Osteocyte (in vitro differentiated cells): ENCODE measurements around the gene SNTG2. TPM values are rescaled to one million over a fixed set of nuclear protein-coding genes. Genes with fewer than 3 reads are reported as not detected.

Experiments
- DNase-seq: peaks from one replicate; pipeline ENCODE4 v3.0.0; 2021; ENCODE audit warnings: mixed read lengths; ENCODE audit not compliant: unreplicated experiment; ENCODE audit errors: extremely low spot score
- H3K27ac Mint-ChIP-seq: one replicate; pipeline ENCODE4 v1.8.0; 2021; ENCODE audit warnings: mild to moderate bottlenecking, mixed read lengths; ENCODE audit not compliant: unreplicated experiment
- H3K27me3 Mint-ChIP-seq: one replicate; pipeline ENCODE4 v1.8.0; 2021; ENCODE audit warnings: mixed read lengths; ENCODE audit not compliant: unreplicated experiment
- H3K36me3 Mint-ChIP-seq: one replicate; pipeline ENCODE4 v1.8.0; 2021; ENCODE audit warnings: mixed read lengths; ENCODE audit not compliant: unreplicated experiment
- H3K4me1 Mint-ChIP-seq: one replicate; pipeline ENCODE4 v1.8.0; 2021; ENCODE audit warnings: mixed read lengths; ENCODE audit not compliant: unreplicated experiment
- H3K4me3 Mint-ChIP-seq: one replicate; pipeline ENCODE4 v1.8.0; 2021; ENCODE audit warnings: mild to moderate bottlenecking, moderate library complexity, mixed read lengths; ENCODE audit not compliant: unreplicated experiment
- H3K9me3 Mint-ChIP-seq: one replicate; pipeline ENCODE4 v1.8.0; 2021; ENCODE audit warnings: mixed read lengths; ENCODE audit not compliant: unreplicated experiment
- CTCF ChIP-seq: fragments of 200-600 bp; sonication (generic); IDR thresholded peaks from 2 replicates; pipeline ENCODE4 v1.5.0; 2021; ENCODE audit warnings: antibody characterized with exemption, mild to moderate bottlenecking, moderate library complexity
- total RNA-seq: library from RNA; stranded (reverse); gene quantifications from 2 replicates; pipeline ENCODE4 v1.2.1, GENCODE V29; 2021

SNTG2 gene
- total RNA-seq, 1 donor from 2014 or later: not detected

DNA sequence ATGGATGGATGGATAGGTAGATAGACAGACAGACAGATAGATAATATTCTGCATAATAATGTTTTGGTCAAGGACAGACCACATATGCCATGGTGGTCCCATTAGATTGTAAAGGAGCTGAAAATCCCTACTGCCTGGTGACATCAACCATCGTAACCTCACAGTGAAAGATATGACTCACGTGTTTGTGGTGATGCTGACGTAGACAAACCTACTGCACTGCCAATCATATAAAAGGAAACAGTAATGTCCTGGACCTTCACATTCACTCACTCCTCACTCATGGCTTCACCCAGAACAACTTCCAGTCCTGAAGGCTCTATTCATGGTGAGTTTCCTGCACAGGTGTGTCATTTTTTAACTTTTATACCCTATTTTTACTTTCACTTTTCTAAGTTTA, 259.7 kb downstream of the SNTG2 start:
- Mint-ChIP-seq H3K4me3 (no peak overlapping the region), H3K27me3 (no peaks in the 10 kb centered on the region), H3K9me3 (peaks cover 29% of the 10 kb centered on the region), H3K4me1 (no peaks in the 10 kb centered on the region), H3K36me3 (no peaks in the 10 kb centered on the region), H3K27ac (no peak overlapping the region)
- DNase-seq: no peak
- no peak for TF ChIP-seq CTCF

DNA sequence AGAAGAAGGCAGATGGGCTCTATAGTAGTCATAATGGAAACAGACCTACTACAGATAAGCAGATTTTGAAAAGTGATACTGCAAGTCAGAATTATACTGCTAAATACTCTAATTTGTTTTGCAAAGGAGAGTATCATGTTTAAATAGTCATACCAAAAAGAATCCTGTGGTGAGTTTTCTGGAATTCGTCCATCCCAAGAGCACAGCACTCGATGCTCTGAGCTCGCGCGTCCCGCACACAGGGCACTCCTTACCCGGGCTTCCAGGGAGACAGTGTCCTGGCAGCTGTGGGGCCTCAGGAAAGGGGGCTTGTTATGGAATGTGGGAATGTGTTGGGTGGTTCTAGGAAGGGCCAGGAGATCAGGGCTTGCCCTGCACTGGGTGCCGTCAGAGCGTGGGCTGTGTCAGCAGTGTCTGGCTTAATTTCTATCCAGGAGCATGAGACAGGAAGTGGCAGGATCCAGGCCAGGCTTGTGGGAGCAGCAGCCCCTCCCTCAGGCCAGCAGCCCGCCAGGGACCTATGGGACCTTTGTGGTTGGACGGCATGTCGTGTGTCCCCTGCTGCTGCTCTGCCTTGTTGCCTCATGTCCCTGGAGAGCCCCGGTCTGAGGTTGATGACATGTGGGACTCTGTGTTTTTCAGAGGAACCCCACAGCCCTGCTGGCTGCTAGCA, 269.4 kb downstream of the SNTG2 start:
- H3K27ac Mint-ChIP-seq: no peak overlapping the region
- H3K36me3 Mint-ChIP-seq: no peaks in the 10 kb centered on the region
- no peak for DNase-seq
- H3K4me3 Mint-ChIP-seq: no peak overlapping the region
- H3K4me1 Mint-ChIP-seq: no peaks in the 10 kb centered on the region
- no peaks in the 10 kb centered on the region for H3K27me3 Mint-ChIP-seq
- H3K9me3 Mint-ChIP-seq: peaks cover 22% of the 10 kb centered on the region
- no peak for TF ChIP-seq CTCF

DNA sequence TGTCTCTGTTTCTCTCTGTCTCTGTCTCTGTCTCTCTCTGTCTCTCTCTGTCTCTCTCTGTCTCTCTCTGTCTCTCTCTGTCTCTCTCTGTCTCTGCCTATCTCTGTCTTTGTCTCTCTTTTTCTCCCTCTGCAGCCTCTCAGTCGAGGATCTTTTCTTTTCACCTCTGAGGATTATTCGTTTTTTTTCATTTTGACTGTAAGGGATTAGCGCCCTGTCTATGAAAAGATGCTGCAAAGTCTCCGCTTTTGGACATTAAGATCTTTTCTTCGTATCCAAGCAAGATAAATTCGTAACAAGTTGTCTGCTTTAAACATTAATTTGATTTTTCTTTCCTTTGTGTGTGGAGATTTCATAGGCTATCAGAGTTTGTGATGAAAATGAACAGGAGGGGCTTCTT, 271.4 kb downstream of the SNTG2 start:
- H3K4me1 Mint-ChIP-seq: no peaks in the 10 kb centered on the region
- DNase-seq: no peak
- H3K27ac Mint-ChIP-seq: no peak overlapping the region
- peaks cover 16% of the 10 kb centered on the region for H3K9me3 Mint-ChIP-seq
- TF ChIP-seq CTCF: no peak
- no peaks in the 10 kb centered on the region for H3K36me3 Mint-ChIP-seq
- H3K4me3 Mint-ChIP-seq: no peak overlapping the region
- no peaks in the 10 kb centered on the region for H3K27me3 Mint-ChIP-seq

- no peak overlapping the region for H3K4me3 Mint-ChIP-seq
- DNase-seq: no peak
- H3K36me3 Mint-ChIP-seq: no peaks in the 10 kb centered on the region
- no peak for TF ChIP-seq CTCF
- no peaks in the 10 kb centered on the region for H3K4me1 Mint-ChIP-seq
- H3K27me3 Mint-ChIP-seq: no peaks in the 10 kb centered on the region
- no peak overlapping the region for H3K27ac Mint-ChIP-seq
- peaks cover 9% of the 10 kb centered on the region for H3K9me3 Mint-ChIP-seq
Measured at GRCh38 chr2:1223791-1224190, 273.1 kb downstream of the SNTG2 start.

GRCh38 chr2:1224901-1225300, 274.3 kb downstream of the SNTG2 start:
- no peak for DNase-seq
- no peak for TF ChIP-seq CTCF
- Mint-ChIP-seq H3K4me3 (no peak overlapping the region), H3K27me3 (no peaks in the 10 kb centered on the region), H3K4me1 (no peaks in the 10 kb centered on the region), H3K9me3 (peaks cover 4% of the 10 kb centered on the region), H3K36me3 (no peaks in the 10 kb centered on the region), H3K27ac (no peak overlapping the region)
